HG03354 (cell line): ENCODE measurements around the gene ASB13.

Experiments
- ATAC-seq: cut with Tn5 transposase; IDR thresholded peaks from one replicate; pipeline ENCODE4 v1.9.1; 2021; ENCODE audit warnings: mild to moderate bottlenecking; ENCODE audit not compliant: unreplicated experiment, poor library complexity, severe bottlenecking

Gene ASB13

DNA sequence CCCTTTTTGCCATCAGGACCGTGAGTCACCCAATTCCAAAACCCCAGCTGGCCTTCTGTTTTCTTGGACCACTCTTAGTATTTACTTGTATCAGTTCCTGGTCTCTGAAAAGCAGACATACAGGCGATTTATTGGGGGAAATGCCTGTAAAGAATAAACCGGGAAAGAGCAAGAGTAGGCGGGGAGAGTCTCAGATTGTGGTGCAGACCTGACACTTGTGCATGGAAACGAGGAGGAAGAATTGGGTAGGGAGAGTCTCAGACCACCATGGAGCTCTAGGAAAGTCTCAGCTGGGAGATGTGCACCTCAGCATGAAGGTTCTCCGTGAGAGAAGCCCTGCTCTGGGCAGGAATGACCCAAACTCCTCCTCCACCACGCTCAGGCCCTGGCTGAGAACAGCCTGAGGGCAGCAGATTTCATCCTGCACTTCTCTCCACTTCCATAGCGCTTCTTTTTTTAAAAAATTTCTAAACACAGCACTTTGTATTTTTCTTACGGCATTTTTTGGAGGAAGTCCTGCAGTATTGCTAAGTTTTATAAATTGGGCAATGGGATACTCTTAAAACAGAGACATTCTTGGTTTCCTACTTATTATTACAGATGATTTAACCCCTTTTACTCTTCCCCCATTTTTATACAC lies 12.1 kb upstream of the ASB13 start:
- no peak for ATAC-seq

DNA sequence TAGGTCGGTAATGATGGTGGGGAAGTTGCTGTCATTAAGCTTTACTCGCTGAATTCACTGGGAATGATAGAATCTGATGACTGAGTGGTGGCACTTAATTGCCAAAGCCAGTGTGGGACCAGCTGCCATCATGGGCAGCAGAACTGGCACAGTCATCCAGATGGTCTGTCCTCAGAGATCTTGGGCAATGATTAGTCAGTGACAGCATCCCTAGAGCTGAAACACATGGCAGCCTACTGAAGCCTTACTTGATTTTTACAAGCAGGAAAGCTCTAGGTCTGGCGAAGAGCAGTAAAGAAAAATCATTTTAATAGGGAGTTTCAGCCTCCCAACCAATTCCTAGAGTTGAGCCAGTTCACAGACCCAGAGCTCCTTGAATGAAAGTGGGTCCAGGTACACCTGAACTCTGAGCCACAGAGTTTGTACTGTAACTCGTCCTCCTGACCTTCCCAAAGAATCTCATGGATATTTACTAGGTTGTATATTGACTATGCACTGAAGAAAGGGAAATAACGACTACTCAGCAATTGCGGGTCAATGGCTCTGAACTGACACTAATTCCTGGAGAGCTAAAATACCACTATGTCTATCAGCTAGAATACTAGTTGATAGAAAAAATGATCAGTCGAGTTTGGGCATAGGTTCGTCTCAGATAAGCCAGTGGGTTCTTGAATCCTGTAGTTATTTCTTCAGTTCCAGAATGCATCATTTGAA lies 4.4 kb upstream of the ASB13 start:
- no peak for ATAC-seq

DNA sequence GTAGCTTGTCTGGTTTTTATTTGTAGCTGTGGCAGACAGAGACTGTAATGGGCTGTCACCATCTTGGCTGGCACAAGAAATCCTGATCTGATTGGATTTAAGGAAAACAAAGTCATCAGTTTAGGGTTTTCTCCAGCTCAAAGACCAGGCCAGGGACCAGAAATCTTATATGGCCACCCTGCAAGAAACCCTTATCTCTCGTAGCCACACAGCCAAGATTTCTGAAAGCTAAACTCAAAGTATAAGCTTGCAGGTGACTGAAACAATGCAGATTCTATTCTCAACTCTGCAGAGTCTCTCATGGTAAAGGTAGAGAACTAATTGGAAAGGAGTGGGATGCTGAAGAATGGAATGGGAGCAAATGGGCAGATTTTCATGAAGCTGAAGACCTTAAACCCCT lies 3.2 kb upstream of the ASB13 start:
- no peak for ATAC-seq

DNA sequence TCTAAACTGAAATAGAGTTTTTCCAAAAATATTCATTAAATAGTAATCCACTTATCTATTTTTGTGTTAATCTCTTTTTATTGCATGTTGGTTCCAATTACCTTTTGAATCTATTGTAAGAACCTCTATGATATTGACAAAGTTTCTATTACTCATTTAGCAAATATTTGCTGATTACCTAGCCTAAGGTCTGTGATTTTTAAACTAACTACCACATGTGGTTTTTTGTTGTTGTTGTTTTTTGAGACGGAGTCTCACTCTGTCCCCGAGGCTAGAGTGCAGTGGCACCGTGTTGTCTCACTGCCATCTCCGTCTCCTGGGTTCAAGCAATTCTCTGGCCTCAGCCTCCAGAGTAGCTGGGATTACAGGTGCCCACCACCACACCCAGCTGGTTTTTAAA lies 2.0 kb upstream of the ASB13 start:
- ATAC-seq = no peak

DNA sequence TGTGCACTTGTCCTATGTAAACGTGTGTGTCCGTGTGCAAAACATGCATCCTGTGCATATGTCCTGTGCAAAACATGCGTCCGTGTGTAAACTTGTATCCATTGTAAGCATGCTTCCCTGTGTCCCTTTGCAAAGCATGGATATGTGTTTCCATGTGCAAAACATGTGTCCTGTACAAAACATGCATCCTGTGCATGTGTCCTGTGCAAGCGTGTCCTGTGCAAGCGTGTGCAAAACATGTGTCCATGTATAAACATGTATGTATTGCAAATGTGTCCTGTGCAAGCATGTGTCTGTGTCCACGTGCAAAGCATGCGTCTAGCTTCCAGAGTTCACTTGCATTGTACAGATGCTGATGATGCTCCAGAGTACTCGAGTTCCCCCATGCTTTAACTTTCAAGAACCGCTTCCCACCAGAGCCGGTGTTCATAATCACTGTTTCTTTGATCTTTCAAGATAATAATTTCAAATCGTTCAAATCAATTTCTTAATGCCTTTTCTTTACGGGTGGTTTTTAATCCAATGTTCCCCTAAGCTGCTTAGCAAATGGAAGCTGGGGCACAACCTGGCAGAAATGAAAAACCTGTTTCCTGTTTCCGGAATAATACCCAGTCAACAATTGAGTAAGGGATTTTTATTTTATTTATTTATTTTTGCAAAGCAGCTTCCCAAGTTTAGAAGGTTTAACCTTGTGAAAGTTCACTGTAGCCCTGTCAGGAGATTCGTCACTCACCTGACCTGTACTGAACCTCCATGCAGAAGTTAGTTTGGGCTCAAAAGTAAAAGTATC lies 641 bp upstream of the ASB13 start:
- ATAC-seq = no peak

DNA sequence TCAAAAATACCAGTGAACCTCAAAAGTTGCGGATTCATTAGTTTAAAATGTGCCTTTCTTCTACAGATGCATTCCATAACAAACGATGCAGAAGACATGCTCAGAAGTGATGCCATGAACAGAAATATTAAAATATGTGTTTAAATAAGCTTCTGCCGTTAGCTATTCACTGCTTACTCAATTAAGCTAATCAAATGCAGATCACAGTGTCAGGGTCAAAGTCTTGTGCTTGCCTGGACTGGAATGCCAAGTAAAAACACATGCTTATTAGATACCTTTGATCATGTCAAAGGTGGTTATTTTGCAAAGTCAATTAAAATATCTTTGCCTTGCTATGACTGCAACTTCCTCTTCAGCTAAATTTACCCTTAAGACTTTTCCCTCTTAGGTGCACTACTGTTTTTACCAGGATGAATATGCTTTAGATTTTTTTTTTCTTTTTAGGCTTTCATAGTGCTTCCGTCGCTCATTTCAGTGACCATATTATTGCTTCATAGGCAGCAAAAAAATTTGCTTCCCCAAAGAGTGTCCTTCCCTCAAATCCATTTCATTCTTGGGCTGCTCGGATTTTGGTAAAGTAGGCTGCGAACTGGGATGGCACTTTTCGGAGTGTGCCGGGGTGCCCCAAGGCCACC lies 905 bp downstream of the ASB13 start:
- no peak for ATAC-seq

DNA sequence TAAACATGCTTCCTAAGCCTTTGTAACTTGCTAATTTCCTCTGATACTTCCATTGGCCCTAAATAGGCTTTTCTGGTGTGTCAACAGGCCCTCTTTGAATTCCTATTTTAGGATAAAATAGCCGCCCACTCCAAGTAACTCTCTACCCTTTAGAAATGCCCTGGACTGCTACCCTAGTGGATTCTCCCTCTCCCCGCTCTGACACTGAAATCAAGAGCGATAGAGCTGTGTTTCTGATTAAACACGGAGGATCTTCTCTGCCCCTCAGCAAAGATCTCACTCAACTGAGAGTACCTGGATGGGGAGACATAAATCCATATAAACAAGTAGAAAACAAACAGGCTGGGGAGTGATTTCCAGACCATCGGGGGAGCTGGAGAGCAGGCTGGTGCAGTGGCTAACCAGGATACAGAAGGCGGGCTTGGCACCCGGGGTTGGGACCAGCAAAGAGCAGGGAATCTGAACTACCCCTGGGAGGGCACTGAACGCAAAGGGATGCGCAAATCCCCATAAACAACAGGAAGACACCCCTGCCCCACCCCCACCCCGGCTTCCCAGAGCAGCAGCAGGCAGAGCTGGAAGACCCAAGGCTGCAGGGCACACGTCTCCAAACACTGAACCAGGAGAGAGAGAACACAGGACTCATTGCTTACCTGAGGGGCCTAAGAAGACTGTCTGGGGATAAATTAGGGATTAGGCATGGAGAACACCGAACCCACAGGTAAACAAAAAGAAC lies 2.5 kb downstream of the ASB13 start:
- no peak for ATAC-seq

DNA sequence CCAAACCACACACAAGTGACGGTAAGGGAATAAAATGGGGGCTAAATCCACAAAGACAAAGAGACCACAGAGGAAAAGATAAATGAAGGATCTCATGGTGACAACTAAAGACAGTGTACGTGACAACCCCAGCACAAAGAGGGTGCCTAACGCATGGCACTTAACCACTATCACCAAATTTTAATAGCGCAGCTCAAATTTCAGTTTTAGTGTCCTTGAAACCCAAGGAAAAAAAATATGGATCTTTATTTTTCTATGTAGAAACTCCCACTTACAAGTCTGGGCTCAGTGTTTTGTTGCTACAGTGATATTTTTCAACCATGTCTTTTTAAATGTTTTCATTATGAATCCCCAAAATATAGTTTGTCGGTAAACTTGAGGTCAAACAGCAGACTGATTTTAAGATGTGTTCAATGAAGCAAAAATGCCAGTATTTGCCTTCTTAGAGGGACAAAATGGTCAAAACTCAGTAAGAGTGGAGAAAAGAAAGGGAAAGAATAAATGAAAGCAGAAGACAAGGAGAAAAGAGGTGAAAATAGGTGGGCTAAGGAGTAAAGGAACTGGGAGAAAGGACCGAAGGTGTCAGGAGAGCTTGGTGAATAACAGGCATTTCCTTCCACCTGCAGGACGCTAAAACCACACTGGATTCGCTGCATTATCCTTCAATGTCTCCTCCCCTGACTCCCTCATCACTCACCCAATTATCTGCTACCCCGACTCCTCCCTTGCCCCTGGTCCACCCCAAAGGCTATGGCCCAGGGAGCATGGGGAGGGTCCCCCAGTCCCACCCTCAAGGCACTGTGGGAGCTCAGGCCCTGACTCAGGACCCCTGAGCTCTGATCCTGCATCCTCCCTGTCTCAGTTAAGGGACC lies 3.5 kb downstream of the ASB13 start:
- no peak for ATAC-seq

DNA sequence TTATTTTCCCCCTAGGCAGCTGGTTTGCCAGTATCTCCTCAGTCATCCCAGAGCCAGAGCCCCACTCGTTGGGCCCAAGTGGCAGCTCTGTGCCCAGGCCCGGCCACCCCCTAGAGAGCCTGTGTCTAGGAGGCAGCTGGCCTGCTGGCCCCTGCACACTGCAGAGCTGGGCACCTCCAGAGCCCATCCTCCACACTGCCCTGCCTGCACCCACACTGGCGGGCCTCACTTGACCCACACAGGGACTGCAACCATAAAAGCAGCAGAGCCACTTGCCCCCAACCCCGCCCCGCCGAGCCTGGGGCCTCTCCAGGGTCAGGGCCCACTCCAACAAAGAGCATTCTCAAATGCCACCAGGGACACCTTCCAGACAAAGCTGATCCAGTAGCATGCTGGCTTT lies 5.4 kb downstream of the ASB13 start:
- ATAC-seq = no peak

DNA sequence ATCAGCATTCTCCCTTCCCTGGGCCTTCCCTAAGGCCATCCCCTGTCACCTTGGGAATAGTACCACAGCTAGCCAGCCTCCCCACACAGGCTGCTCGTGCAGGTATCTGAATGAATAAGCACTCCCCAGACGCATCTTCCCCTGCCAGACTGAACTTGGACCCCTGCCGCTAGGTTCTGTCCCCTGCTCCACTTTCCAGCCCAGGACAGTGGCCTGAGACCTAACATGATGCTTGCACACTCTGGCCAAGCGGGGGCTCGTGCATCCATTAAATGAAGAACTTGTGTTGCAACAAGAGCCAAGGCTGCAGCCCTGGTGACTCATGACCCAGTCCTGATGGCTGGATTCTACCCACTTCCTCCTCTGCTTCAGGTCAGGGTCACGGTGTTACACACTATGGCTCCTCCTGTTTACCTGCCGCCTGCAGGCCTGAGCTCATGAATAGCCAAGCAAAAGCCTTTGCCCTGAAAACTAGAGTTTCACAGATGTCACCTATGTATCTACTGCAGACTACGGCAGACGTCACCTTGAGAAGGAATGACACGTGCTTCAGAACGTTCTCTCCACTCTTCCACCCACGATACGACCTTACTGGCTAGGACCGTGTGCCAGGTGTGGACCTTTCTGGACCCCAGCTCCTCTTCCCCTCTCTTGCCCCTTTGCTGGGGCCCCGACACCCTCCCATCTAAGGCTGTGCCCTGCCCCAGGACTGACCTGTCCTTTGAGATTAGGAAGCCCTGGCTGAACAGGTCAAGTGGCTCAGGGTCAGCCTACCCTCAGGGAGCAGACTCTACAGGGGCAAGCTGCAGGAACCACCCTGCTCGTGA lies 6.5 kb downstream of the ASB13 start:
- ATAC-seq = peak; percentile 64

DNA sequence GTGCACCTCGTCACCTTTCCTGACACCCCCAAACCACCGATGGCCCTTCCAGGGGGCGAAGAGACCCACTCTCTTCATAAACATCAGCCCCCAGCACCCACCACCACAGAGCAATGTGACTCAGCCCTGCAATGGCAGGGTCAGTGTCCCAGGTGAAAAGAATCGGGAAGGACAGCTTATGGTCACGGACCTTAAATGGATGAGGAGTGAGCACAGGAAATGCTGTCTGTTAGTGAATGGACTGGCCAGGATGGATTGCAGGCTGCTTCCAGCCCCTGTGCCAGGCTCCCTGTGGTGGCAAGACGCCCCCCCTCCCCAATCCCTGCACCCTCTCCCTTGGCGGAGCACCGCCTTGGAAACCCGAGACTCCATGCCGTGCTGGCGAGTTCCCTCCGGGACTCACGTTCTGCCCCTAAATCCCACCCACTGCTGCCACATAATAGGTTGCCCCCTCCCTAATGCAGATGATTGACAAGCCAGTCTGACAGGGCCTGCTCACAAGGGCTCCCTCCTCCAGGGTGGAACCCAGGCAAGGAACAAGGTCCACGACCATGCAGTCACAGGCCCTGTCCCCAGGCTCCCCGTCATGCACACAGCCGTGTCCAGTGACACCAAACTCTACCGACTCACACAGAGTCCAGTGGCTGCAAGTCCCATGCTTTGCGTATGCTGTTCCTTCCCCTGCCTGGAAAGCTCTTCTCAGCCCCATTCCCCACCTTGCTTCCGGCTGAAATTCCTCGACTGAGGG lies 7.3 kb downstream of the ASB13 start:
- ATAC-seq = no peak

DNA sequence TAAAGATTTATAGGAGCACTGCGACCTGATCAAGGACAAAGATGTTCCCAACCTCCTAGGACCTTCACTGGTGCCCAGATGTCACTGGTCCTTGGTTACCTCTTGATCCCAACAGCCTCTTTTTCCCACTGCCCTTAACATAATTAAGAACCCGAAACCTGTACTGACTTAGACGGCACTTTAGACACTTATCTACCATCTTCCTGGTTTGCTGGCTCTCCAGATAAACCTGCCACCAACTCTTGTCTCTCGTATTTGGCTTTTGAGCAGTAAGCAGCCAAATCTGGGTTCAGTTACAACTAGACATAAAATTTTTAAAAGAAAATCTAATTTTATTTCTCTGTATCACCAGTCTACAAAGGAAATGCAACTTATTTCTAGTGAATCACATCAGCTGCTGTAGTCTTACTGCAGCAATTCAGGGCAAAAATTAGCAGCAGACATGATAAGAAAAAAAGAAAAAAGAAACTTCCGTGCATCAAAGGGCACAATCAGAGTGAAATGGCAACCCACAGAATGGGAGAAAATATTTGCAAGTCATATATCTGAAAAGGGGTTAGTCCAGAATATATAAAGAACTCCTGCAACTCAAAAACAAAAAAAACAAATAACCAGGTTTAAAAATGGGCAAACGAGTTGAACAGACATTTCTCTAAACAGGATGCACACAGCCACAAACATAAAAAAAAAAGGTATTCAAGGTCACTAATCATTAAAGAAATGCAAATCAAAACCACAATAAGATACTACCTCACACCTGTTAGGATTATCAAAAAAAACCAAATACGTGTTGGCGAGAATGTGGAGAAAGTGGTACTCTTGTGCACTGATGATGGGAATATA lies 9.4 kb downstream of the ASB13 start:
- ATAC-seq = peak; percentile 57

DNA sequence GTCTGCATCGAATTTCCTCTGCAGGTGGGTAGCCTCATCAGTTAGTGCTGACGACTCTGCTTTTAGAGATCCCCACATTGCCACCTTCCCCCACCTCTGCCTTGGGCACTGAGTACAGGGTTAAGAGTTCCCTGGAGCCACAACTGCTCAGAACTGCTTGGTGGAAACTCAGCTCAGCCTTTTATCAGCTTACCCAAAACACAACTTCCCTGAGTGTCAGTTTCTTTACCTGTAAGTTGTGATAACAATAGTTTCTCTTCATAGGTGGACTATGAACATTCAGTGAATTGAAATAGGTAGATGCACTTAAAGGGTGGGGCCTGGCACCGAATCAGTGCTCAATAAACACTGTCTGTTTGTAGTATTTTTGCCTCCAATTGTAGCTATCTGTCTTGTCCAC lies 11.3 kb downstream of the ASB13 start:
- no peak for ATAC-seq

DNA sequence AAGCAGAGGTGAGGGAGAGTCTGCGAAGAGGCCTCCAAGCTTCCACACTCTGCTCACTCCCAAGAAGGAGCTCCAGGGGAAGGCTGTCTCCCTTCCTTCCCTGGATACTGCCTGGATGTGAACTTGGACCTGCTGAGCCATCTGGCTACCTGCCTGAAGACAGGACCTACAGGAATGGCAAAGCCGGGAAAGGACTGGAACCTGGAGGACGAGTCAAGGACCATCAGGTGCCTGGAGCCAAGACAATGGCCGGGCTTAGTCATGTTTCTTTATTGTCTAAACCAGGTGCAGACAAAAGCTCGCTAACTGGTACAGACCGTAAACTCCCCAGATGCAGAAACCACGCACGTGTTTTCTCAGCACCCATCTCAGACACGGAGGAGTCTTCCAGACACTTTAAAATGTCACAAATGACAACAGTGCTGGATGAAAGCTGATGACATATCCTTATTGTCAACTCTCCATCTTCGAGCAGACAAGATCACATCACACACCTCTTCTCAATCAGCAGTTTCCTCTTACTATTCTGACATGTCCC lies 12.1 kb downstream of the ASB13 start:
- ATAC-seq = no peak

DNA sequence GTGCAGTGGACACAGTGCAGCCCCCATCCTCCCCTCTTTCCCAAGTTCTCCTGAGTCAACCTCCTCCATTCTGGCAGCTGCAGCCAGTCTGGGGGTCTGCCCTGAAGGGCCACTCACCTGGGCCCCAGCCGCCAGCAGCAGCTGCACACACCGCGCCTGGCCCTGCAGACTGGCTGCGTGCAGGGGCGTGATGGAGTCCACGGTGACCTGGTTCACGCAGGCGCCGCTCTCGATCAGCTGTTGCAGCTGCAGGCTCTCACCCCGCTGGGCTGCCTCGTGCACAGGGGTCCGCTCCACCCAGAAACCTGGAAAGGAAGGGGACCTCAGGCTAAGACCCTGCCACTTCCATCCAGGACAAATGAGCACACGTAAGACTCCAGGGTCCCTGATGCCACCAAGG lies 13.6 kb downstream of the ASB13 start:
- no peak for ATAC-seq

DNA sequence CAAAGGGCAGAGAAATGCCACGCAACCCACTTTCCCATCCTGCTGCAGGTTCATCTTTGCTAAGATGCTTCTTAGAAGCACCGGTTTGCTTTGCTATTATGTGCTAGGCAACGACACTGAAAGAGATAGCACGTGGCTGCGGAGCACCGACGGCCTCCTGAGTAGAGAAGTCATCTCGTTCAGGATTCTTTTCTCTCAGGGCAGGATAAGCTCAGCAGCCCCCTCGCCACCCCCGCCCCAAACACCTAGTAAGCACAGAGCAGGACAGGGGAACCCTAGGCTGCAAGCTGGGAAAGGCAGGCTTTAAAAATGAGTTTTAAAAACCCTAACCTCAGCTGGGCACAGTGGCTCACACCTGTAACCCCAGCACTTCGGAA lies 15.0 kb downstream of the ASB13 start:
- no peak for ATAC-seq
